ENCODE measurements around the gene ST3GAL4. TPM values are rescaled to one million over a fixed set of nuclear protein-coding genes. Genes with fewer than 3 reads are reported as not detected.
"Not testable (repeated sequence)": the region's sequence is repeated elsewhere in the genome, so short reads cannot be mapped to it uniquely, and the experiment has no call there.

Gene ST3GAL4
- total RNA-seq, 4 donors from 2014 or later: 3.4 to 12.4 (median 9.6) TPM

GRCh38 chr11:126361400-126361799 is 5.9 kb downstream of the ST3GAL4 start:
- peaks cover 12 to 13% of the 10 kb centered on the region in 2 donors for H3K4me1 ChIP-seq
- DNase-seq: no peak

GRCh38 chr11:126362879-126363655 is 7.6 kb downstream of the ST3GAL4 start:
- H3K36me3 ChIP-seq: no peaks in the 10 kb centered on the region
- peaks cover 7 to 12% of the 10 kb centered on the region in 2 donors for H3K4me1 ChIP-seq
- H3K27ac ChIP-seq: no peak overlapping the region
- H3K27me3 ChIP-seq: no peaks in the 10 kb centered on the region
- no peak for ATAC-seq
- in situ Hi-C loops (cut with MboI; ENCODE audit: low sequenced_read_pairs in 4 of 4): no loop called here
- intact Hi-C loops (cut with DNase I; ENCODE audit: low total_unique reads): no loop called here
- no peak for DNase-seq
- no peak overlapping the region for H3K4me3 ChIP-seq
- H3K9me3 ChIP-seq: no peaks in the 10 kb centered on the region
- TF ChIP-seq CTCF (IDR thresholded peaks at IDR 0.05 in 4 of 5, conservative IDR thresholded peaks at IDR 0.05 in 1 of 5) (no peak), POLR2A (IDR thresholded peaks at IDR 0.05) (no peak)

More at GRCh38 chr11:126361400-126361799, 5.9 kb downstream of the ST3GAL4 start:
- no peak for ATAC-seq
- H3K27ac ChIP-seq: no peak overlapping the region
- no peaks in the 10 kb centered on the region for H3K9me3 ChIP-seq
- in situ Hi-C loops (cut with MboI; ENCODE audit: low sequenced_read_pairs in 4 of 4): no loop called here
- no peaks in the 10 kb centered on the region for H3K27me3 ChIP-seq
- no peaks in the 10 kb centered on the region for H3K36me3 ChIP-seq
- H3K4me3 ChIP-seq: no peak overlapping the region
- intact Hi-C loops (cut with DNase I; ENCODE audit: low total_unique reads): no loop called here
- TF ChIP-seq CTCF (IDR thresholded peaks at IDR 0.05 in 4 of 5, conservative IDR thresholded peaks at IDR 0.05 in 1 of 5): no peak
- TF ChIP-seq POLR2A (IDR thresholded peaks at IDR 0.05): no peak

GRCh38 chr11:126363706-126364248 is 8.3 kb downstream of the ST3GAL4 start:
- H3K4me3 ChIP-seq: no peak overlapping the region
- TF ChIP-seq CTCF (IDR thresholded peaks at IDR 0.05 in 4 of 5, conservative IDR thresholded peaks at IDR 0.05 in 1 of 5): no peak
- TF ChIP-seq POLR2A (IDR thresholded peaks at IDR 0.05): no peak
- ATAC-seq (no peak), DNase-seq (no peak)
- intact Hi-C loops (cut with DNase I; ENCODE audit: low total_unique reads): no loop called here
- no peaks in the 10 kb centered on the region for H3K36me3 ChIP-seq
- H3K27me3 ChIP-seq: no peaks in the 10 kb centered on the region
- H3K9me3 ChIP-seq: no peaks in the 10 kb centered on the region
- peaks cover 7 to 12% of the 10 kb centered on the region in 2 donors for H3K4me1 ChIP-seq
- H3K27ac ChIP-seq: no peak overlapping the region
- in situ Hi-C loops (cut with MboI; ENCODE audit: low sequenced_read_pairs in 4 of 4): no loop called here

- intact Hi-C loops (cut with DNase I; ENCODE audit: low total_unique reads); H3K27ac ChIP-seq; H3K27me3 ChIP-seq; H3K4me1 ChIP-seq; H3K36me3 ChIP-seq; H3K9me3 ChIP-seq; H3K4me3 ChIP-seq; DNase-seq; in situ Hi-C loops (cut with MboI; ENCODE audit: low sequenced_read_pairs in 4 of 4): not testable (repeated sequence)
- peak in 1 of 2 donors; percentile 20 for ATAC-seq
Measured at GRCh38 chr11:126364735-126365134, 9.2 kb downstream of the ST3GAL4 start.

GRCh38 chr11:126365508-126365907 is 10.0 kb downstream of the ST3GAL4 start:
- H3K4me3 ChIP-seq; H3K27me3 ChIP-seq; H3K4me1 ChIP-seq; H3K36me3 ChIP-seq; in situ Hi-C loops (cut with MboI; ENCODE audit: low sequenced_read_pairs in 4 of 4); ATAC-seq; H3K9me3 ChIP-seq; DNase-seq; H3K27ac ChIP-seq; intact Hi-C loops (cut with DNase I; ENCODE audit: low total_unique reads): not testable (repeated sequence)

All from gastrocnemius medialis (tissue), 4 donors.